IPS-NIHi7 (cell line): ENCODE measurements around the gene RERE.
"Not testable (repeated sequence)": the region's sequence is repeated elsewhere in the genome, so short reads cannot be mapped to it uniquely, and the experiment has no call there.

Experiments
- DNase-seq: peaks from one replicate; pipeline ENCODE4 v3.0.0; 2012; ENCODE audit warnings: mixed read lengths; ENCODE audit errors: extremely low spot score

Gene RERE

GRCh38 chr1:8516793-8517556, 300.5 kb downstream of the RERE start:
- no peak for DNase-seq

GRCh38 chr1:8516278-8516777, 301.1 kb downstream of the RERE start:
- no peak for DNase-seq

GRCh38 chr1:8512504-8512903, 304.9 kb downstream of the RERE start:
- no peak for DNase-seq

GRCh38 chr1:8510041-8510823, 307.2 kb downstream of the RERE start:
- no peak for DNase-seq

- DNase-seq, result no peak
These were observed 307.9 kb downstream of the RERE start for GRCh38 chr1:8509579-8509978.

- DNase-seq, result no peak
These were observed 310.3 kb downstream of the RERE start for GRCh38 chr1:8506995-8507615.

GRCh38 chr1:8506456-8506855, 311.0 kb downstream of the RERE start:
- no peak for DNase-seq

GRCh38 chr1:8503842-8504241, 313.6 kb downstream of the RERE start:
- no peak for DNase-seq

GRCh38 chr1:8502949-8503348, 314.5 kb downstream of the RERE start:
- not testable (repeated sequence) for DNase-seq

- DNase-seq, result no peak
These were observed 320.1 kb downstream of the RERE start for GRCh38 chr1:8497210-8497819.

- DNase-seq, result no peak
These were observed 321.0 kb downstream of the RERE start for GRCh38 chr1:8496473-8496872.

GRCh38 chr1:8495928-8496401, 321.5 kb downstream of the RERE start:
- no peak for DNase-seq

- DNase-seq, result no peak
These were observed 322.8 kb downstream of the RERE start for GRCh38 chr1:8494681-8495080.

GRCh38 chr1:8493916-8494540, 323.4 kb downstream of the RERE start:
- DNase-seq, result no peak

- DNase-seq, result no peak
These were observed 330.2 kb downstream of the RERE start for GRCh38 chr1:8487249-8487648.

GRCh38 chr1:8486047-8486446, 331.4 kb downstream of the RERE start:
- no peak for DNase-seq

GRCh38 chr1:8483586-8483985, 333.9 kb downstream of the RERE start:
- no peak for DNase-seq

- no peak for DNase-seq
These were observed 334.5 kb downstream of the RERE start for GRCh38 chr1:8482979-8483381.

- DNase-seq, result no peak
These were observed 335.6 kb downstream of the RERE start for GRCh38 chr1:8481650-8482380.

GRCh38 chr1:8478566-8478965, 338.9 kb downstream of the RERE start:
- DNase-seq, result no peak

GRCh38 chr1:8477983-8478362, 339.5 kb downstream of the RERE start:
- DNase-seq, result no peak
